ENCODE data around the gene LGALS7. TPM values are rescaled to one million over a fixed set of nuclear protein-coding genes. Genes with fewer than 3 reads are reported as not detected.

Gene LGALS7
- total RNA-seq, 1 donor = not detected

DNA sequence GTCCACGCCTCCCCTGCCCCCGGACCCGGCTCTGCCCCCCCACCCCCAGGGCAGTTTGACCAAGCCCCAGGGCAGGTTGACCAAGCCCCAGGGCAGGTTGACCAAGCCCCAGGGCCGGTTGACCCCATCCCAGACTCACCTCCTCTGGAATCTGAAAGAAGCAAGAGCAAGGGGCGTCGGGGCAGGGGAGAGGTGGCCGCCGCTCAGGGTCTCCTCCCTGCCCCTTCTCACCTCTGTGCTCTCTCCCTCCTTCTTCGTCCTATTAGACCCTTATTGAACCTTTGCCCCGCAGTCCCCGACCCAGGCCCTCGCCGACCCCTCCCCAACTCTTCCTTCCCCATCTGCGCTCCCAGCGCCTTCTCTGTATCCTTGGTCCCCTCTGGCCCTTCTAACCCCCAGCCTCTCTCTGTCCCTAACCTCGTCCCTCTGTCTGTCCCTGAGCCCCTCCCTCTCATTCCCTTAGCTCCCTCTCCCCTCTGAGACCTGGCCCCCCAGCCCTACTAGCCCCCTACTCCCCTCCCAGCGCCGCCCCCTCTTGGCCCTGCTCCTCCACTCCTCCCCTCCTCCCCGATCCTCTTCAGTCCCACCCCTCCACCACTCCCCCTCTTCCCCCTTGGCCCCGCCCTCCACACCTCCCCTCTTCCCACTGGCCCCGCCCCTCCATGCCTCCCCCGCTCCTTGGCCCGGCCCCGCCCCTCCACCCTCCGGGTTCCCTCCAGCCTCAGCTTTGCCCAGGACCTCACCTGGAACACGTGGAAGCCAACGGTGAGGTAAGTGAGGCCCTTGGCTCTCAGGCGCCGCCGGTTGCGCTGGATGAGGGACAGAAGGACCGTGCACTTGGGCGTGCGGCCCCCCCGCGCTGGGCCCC lies 36.7 kb downstream of the LGALS7 start:
- Histone ChIP-seq H3K4me3 (ENCODE audit: insufficient read depth, low read length) (no peak overlapping the region), H3K27ac (ENCODE audit: low read depth, low read length) (no peak overlapping the region), H3K79me2 (ENCODE audit: insufficient read depth, low read length) (no peaks in the 10 kb centered on the region), H4K20me1 (ENCODE audit: insufficient read depth, low read length) (peaks cover 2% of the 10 kb centered on the region), H3K4me2 (ENCODE audit: insufficient read depth, low read length) (no peak overlapping the region), H2AFZ (ENCODE audit: low read length) (no peak overlapping the region), H3K27me3 (ENCODE audit: insufficient read depth, low read length) (no peaks in the 10 kb centered on the region), H3K4me1 (ENCODE audit: insufficient read depth, low read length) (peaks cover 3% of the 10 kb centered on the region), H3K9me3 (ENCODE audit: low read depth, low read length) (no peaks in the 10 kb centered on the region), H3K36me3 (ENCODE audit: insufficient read depth, low read length) (peaks cover 11% of the 10 kb centered on the region)
- peak; percentile 88 for DNase-seq (ENCODE audit: insufficient read length, low spot score, missing footprints)
- TF ChIP-seq, protein P1, sequence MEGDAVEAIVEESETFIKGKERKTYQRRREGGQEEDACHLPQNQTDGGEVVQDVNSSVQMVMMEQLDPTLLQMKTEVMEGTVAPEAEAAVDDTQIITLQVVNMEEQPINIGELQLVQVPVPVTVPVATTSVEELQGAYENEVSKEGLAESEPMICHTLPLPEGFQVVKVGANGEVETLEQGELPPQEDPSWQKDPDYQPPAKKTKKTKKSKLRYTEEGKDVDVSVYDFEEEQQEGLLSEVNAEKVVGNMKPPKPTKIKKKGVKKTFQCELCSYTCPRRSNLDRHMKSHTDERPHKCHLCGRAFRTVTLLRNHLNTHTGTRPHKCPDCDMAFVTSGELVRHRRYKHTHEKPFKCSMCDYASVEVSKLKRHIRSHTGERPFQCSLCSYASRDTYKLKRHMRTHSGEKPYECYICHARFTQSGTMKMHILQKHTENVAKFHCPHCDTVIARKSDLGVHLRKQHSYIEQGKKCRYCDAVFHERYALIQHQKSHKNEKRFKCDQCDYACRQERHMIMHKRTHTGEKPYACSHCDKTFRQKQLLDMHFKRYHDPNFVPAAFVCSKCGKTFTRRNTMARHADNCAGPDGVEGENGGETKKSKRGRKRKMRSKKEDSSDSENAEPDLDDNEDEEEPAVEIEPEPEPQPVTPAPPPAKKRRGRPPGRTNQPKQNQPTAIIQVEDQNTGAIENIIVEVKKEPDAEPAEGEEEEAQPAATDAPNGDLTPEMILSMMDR (IDR thresholded peaks at IDR 0.05; ENCODE audit: extremely low read depth, low read depth, low read length) = no peak

DNA sequence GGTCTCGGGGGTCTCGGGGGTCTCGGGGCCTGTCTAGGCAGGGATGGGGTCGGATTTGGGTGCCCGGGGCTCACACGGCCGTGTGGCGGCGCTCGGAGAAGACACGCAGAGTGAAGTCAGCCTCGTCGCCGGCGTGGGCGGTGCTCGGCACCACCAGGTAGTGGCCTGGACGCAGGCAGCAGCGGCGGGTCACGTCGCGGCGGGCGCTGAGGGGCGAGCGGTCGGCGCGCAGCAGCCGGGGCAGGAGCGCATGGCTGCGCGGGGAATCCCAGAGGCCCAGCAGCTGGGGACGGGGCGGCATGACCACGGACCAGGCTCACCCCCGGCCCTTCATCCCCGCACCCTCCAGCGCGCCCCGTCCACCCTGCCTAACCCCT lies 37.3 kb downstream of the LGALS7 start:
- DNase-seq (ENCODE audit: insufficient read length, low spot score, missing footprints) = peak; percentile 91
- Histone ChIP-seq H2AFZ (ENCODE audit: low read length) (no peak overlapping the region), H3K9me3 (ENCODE audit: low read depth, low read length) (no peaks in the 10 kb centered on the region), H3K27ac (ENCODE audit: low read depth, low read length) (no peak overlapping the region), H4K20me1 (ENCODE audit: insufficient read depth, low read length) (peaks cover 7% of the 10 kb centered on the region), H3K4me2 (ENCODE audit: insufficient read depth, low read length) (peak overlapping the region; percentile 55), H3K79me2 (ENCODE audit: insufficient read depth, low read length) (no peaks in the 10 kb centered on the region), H3K36me3 (ENCODE audit: insufficient read depth, low read length) (peaks cover 18% of the 10 kb centered on the region), H3K27me3 (ENCODE audit: insufficient read depth, low read length) (no peaks in the 10 kb centered on the region), H3K4me1 (ENCODE audit: insufficient read depth, low read length) (peaks cover 3% of the 10 kb centered on the region), H3K4me3 (ENCODE audit: insufficient read depth, low read length) (peak overlapping the region; percentile 51)
- TF ChIP-seq, protein P1 (IDR thresholded peaks at IDR 0.05; ENCODE audit: extremely low read depth, low read depth, low read length) = no peak

DNA sequence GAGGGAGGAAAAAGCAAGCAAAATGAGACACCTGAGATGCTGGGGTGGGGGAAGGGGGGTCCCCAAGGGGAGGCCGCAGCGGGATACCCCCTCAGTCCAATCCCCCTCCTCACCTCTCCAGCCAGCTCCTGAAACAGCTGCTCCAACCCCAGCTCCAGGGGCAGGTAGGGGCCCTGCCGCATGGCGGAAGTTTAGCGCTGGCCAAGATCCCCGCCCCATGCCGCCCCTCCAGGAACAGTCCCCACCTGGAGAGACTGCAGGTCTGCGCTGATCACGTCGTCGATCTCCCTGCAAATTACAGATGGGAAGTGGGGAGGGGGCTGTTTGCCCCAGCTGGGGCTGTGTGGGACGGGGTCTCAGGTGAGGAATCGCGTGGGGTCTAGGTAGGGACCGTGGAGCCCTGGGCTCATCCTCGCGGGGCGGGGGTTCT lies 38.0 kb downstream of the LGALS7 start:
- Histone ChIP-seq H4K20me1 (ENCODE audit: insufficient read depth, low read length) (peaks cover 7% of the 10 kb centered on the region), H3K4me2 (ENCODE audit: insufficient read depth, low read length) (no peak overlapping the region), H2AFZ (ENCODE audit: low read length) (no peak overlapping the region), H3K4me1 (ENCODE audit: insufficient read depth, low read length) (peaks cover 3% of the 10 kb centered on the region), H3K27ac (ENCODE audit: low read depth, low read length) (no peak overlapping the region), H3K4me3 (ENCODE audit: insufficient read depth, low read length) (no peak overlapping the region), H3K27me3 (ENCODE audit: insufficient read depth, low read length) (no peaks in the 10 kb centered on the region), H3K79me2 (ENCODE audit: insufficient read depth, low read length) (no peaks in the 10 kb centered on the region), H3K36me3 (ENCODE audit: insufficient read depth, low read length) (peaks cover 24% of the 10 kb centered on the region), H3K9me3 (ENCODE audit: low read depth, low read length) (no peaks in the 10 kb centered on the region)
- DNase-seq (ENCODE audit: insufficient read length, low spot score, missing footprints) = peak; percentile 92
- TF ChIP-seq, protein P1 (IDR thresholded peaks at IDR 0.05; ENCODE audit: extremely low read depth, low read depth, low read length) = no peak

DNA sequence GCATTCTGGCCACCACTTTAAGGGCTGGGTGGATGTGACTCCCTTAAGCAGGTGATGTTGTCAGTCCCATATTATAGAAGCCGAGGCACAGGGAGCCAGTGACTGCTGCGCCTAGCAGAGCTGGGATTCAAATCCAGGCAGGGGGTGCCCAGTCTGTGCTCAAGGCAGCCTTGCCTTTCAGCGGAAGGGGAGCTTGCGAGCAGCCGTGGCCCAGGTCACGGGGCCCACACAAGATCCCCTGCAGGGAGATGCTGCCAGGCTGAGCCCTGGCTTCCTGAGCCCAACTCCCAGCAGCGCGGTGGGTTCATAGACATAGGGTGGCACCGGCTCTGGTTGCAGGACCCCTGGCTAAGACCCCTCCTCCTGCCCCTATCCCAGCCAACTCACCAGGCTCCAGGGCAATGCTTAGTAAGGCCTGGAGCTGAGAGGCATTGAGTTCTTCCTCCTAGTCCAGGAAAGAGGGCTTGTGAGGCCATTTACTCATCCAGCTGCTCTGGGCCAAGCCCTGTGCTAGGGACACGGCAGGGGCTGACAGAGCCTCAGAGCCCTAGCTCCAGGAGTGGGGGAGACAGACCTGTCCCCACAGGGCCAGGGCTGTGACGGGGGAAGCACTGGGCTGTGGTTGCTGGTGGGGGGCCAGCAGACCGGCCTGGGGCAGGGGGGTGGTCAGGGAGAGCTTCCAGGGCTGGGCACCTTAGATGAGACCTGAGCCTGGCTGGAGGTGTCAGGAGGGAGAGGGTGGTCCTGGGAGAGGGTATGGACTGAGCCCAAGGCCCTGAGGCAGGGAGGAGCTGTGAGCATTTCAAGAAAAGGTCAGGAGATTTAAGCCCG lies 38.7 kb downstream of the LGALS7 start:
- H3K79me2 ChIP-seq (ENCODE audit: insufficient read depth, low read length) = no peaks in the 10 kb centered on the region
- H3K4me3 ChIP-seq (ENCODE audit: insufficient read depth, low read length) = no peak overlapping the region
- peaks cover 3% of the 10 kb centered on the region for H3K4me1 ChIP-seq (ENCODE audit: insufficient read depth, low read length)
- TF ChIP-seq, protein P1 (IDR thresholded peaks at IDR 0.05; ENCODE audit: extremely low read depth, low read depth, low read length) = no peak
- H2AFZ ChIP-seq (ENCODE audit: low read length) = no peak overlapping the region
- no peaks in the 10 kb centered on the region for H3K27me3 ChIP-seq (ENCODE audit: insufficient read depth, low read length)
- H3K4me2 ChIP-seq (ENCODE audit: insufficient read depth, low read length) = no peak overlapping the region
- DNase-seq (ENCODE audit: insufficient read length, low spot score, missing footprints) = peak; percentile 94
- no peak overlapping the region for H3K27ac ChIP-seq (ENCODE audit: low read depth, low read length)
- H3K36me3 ChIP-seq (ENCODE audit: insufficient read depth, low read length) = peaks cover 31% of the 10 kb centered on the region
- peaks cover 7% of the 10 kb centered on the region for H4K20me1 ChIP-seq (ENCODE audit: insufficient read depth, low read length)
- no peaks in the 10 kb centered on the region for H3K9me3 ChIP-seq (ENCODE audit: low read depth, low read length)
